Measurements from ENCODE around the gene MIS18A.
"Not testable (repeated sequence)": the region's sequence is repeated elsewhere in the genome, so short reads cannot be mapped to it uniquely, and the experiment has no call there.

The MIS18A gene

DNA sequence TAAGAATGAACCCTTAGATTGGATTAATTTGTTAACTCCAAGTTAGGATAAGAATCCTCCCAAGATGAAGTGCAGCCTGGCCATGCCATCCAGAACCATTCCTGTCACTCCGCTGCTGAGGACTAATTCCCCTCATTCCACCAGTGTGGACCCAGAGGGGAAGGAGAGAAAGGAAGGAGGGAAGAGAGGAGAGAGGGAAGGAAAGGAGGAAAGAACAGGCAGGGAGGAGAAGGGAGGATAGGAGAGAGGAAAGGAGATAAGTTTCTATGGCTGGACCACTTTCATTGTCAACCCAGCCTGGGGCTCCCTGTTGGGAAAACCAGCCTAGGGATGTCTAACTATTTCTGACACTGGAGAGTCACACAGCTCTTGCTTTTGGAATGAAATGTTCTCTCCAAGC lies 24.5 kb upstream of the MIS18A start:
- no peak for DNase-seq

GRCh38 chr21:32302560-32302959 lies 23.7 kb upstream of the MIS18A start:
- no peak for DNase-seq

- no peak for DNase-seq
Measured at GRCh38 chr21:32301596-32301995, 22.7 kb upstream of the MIS18A start.

GRCh38 chr21:32300117-32300681 lies 21.4 kb upstream of the MIS18A start:
- no peak for DNase-seq

- DNase-seq, result no peak
Measured at GRCh38 chr21:32299695-32300094, 20.8 kb upstream of the MIS18A start.

- DNase-seq, result no peak
Measured at GRCh38 chr21:32298658-32299081, 19.8 kb upstream of the MIS18A start, which contains the start of gene MRAP. Gene MRAP (plus strand): TSS chr21:32298855. CDS start chr21:32298972, 117 bp downstream.

DNA sequence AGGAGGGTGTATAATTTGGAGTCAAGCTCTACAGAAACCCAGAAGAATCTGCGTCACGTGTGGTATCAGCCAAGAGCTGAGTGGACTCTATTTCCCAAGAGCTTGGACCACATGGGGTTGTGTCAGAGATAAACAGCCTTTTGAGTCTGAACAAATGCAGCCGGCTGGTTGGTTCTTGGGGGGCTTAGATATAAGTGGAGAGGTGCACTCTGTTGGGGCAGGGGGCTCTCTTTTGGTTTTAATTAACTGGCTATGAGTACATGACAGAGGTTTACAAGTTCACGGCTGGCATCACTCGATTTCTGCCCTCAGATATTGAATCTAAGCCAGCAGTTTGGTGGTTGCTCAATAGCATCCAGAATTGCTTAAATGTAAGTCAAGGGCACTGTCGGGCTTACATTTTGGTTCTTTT lies 19.3 kb upstream of the MIS18A start:
- no peak for DNase-seq

DNA sequence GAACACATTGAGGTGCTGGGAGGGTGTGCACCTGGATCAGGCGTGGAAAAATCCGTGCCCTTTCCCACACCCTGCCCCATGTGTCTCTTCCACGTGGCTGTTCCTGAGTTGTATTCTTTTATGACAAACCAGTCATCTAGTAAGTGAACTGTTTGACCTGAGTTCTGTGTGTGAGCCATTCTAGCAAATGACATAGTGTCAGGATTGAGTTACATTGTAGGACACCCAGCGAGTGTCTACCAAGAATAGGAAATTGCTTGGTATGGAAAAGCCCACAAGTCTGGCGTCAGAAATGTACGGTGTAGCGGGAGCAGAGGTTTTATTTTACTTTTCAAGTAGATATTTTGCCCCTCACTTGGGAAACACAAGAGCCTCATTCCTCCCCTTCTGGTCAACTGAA lies 18.6 kb upstream of the MIS18A start:
- no peak for DNase-seq

DNA sequence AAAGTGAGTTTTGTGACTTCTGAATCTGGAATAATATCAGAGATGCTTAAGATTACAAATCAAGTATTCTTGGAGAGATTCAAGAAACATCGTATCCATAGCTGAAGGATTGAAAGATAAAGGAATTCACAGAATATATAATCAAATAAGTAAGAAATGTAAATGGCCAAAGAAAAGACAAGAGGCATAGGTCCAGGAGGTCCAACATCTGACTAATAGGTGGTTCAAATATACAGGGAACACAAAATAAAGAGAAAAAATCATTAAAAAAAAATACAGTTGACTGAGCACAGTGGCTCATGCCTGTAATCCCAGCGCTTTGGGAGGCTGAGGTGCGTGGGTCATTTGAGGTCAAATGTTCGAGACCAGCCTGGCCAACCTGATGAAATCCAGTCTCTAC lies 6.6 kb upstream of the MIS18A start:
- DNase-seq, result no peak

DNA sequence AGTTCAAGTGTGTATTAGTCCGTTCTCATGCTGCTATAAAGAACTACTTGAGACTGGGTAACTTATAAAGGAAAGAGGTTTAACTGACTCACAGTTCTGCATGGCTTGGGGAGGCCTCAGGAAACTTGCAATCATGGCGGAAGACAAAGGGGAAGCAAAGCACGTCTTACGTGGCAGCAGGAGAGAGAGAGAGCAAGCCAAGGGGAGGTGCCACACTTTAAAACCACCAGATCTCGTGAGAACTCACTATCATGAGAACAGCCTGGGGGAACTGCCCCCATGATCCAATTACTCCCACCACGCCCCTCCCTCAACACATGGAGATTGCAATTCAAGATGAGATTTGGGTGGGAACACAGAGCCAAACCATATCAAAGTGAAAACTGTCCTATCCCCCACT lies 4.1 kb upstream of the MIS18A start:
- no peak for DNase-seq

DNA sequence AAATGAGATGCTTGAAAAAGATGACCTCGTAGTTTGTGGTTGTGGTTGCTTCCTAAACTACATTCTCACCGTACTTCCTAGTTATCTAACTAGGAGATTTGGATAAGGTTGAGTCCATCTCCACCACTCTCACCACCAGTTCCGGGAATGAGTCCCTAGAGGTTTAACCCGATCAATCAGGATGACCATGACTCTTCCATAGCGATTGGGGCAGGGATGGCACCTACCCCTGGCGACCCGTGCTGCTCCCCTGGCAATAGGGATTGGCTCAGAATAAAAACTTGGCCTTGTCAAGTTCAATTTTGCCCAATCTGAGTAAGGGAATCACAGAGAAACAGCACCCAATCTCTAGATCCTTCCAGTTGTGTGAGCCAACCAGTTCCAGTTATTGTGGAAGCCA lies 2.7 kb upstream of the MIS18A start:
- no peak for DNase-seq

GRCh38 chr21:32279377-32279680 lies 480 bp upstream of the MIS18A start:
- no peak for DNase-seq

DNA sequence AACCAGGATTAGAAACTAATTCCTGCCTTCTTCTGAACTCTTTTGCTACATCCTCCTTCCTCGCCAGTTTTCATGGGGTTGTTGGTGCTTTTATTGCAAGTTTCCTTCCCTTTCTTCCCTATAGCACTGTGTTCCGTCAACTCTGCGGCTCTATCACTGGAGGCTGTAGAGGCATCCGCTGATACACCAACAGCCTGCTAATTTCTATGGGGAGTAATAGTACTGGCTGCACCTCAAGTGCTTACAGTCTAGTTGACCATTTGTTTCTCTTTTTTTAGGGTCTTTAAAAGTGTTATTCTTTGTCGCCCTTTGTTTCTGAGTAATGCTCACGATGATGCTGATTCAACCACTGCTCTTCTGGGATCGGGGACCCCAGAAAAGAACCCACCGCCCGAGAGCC lies 746 bp downstream of the MIS18A start:
- DNase-seq, result no peak

DNA sequence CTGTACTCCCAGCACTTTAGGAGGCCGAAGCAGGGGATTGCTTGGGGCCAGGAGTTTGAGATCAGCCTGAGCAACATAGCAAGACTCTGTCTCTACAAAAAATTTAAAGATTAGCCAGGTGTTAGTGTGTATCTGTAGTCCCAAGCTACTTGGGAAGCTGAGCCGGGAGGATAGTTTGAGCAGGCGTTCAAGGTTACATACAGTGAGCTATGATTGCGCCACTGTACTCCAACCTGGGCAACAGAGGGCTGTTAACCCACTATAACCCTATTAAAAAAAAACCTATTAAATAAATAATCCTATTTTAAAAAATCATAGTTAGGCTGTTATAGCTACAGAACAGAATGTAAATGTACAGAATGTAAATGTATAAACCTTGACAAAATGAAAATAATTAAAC lies 2.2 kb downstream of the MIS18A start:
- DNase-seq, result no peak

DNA sequence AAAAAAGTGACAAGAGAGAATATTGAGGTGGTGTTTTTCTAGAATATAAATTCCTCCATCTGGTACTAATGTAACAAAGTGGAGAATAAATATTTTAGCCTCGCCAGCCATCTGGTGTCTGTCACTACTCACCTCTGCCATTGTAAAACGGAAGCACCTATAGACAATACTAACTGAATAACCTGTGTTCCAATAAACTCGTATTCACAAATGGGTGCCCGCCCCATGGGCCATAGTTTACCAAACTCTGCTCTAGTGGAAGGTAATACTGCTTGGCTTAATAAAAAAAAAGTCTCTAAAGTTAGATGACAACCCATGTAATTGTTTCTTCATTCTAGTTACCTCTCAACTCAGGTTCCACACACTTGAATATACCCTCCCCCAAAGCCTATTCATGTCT lies 8.1 kb downstream of the MIS18A start:
- no peak for DNase-seq

- not testable (repeated sequence) for DNase-seq
Measured at GRCh38 chr21:32265321-32265720, 13.5 kb downstream of the MIS18A start.

DNA sequence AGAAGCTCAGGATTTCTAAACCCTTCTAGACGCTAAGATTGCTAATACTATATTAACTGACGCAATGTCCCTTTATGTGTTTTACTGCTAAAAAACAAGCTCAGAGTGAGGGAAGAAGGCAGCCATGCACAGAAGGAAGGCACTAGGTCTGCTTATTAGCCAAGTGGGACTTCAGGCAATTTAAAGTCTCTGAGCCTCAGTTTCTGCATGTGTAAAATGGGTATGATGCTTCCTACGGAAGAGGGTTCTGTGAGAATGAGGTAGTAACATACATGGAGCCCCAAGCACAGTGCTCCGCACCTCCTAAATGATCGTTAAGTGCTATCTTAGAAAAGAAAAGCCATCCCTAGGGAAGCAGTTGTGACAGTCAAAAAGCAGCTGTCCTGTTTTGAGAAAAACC lies 16.9 kb downstream of the MIS18A start:
- DNase-seq, result no peak

DNA sequence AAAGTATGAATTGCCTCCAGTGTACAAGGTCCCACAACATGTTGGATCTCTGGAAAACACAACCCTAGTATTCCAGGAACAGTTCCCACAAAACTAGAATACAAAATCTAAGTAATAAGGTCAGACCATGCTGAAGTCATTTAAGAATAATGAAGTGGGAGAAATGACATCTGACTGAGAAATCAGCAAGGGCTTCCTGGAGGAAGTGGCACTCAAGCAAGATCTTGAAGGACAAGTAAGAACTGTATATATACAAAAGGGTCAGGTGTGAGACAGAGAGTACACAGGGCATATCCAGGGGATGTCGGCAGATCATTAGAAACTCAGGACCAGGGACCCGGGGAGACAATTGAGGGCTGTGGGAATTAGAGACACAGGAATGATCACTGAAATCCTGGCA lies 18.7 kb downstream of the MIS18A start:
- no peak for DNase-seq

GRCh38 chr21:32258786-32259048 lies 20.1 kb downstream of the MIS18A start:
- not testable (repeated sequence) for DNase-seq

DNA sequence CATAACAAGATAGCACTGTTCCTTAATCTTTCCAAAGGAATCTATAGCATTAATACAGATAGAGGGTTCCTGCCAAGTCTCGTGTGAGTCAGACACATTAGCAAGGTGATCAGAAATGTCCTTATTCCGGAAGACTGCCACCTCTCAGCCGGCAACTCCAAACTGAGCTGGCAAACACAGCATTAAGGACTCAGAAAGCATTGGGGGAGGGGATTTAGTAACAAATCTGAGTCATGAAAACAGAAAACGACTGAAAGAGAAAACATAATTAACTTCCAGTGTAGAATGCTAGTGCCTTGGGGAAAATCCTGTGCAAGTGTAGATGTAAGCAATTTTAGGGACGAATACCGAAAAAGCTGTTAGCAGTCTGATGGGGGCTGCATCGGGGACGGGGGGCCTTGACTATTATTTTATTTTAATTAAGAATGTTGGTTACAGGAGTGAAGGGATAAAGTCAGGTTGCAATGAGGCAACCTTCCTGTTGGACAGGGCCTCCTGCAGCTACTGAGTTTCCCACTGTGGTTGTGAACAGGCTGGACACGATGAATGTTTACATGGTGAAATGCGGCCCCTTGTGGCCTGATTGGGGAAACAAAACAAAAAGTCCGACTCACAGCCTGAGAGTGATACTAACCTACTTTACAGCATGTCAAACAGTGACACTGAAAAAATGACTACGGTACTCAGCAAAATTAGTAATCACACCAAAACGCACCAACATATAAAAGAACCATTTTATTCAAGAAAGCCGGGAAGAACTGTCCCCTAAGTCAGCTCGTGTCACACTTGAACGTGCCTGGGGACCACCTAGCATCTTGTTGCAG lies 20.7 kb downstream of the MIS18A start:
- DNase-seq, result peak; percentile 61 to 62

GRCh38 chr21:32256873-32257620 lies 21.8 kb downstream of the MIS18A start:
- DNase-seq, result peak in 1 of 2 experiments; percentile 17

DNA sequence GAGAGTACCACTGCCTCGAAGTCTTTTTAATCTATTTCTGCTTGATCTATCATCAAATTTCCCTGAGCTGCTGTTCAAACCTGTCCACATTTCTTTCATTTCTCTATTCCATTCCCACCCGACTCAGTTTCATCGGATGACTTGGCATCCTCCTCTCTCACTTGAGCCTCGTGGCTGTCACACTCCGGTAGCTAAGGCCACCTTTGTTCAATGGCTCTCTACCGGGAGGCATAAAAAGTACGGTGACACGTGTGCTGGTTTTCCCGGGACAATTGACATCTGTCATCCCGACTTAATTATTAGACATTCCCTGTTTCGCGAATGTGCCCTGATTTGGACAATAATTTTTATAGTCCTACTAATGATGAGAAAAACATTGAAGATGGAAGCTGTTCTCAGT lies 22.6 kb downstream of the MIS18A start:
- DNase-seq, result no peak

DNA sequence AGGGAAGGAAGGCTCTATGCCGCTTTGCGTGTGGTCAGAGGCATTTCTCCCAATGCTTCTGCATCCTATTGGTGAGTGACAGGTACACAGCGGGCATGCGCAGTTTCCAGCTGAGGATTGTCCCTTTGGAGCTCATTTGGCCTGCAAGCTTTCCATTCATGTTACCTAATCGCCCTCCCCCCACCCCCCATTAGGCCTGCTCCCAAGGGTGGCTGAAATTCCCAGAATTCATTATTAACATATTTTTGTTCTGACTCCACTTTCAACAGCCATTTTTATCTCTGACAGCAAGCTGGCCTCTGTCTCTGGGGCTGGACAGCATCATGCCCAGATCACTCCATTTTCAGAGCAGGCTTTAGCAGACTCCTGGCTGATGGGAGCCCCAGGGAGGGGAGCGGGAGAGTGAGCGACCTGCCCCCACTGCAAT lies 25.6 kb downstream of the MIS18A start:
- no peak for DNase-seq

- no peak for DNase-seq
Measured at GRCh38 chr21:32252136-32252535, 26.7 kb downstream of the MIS18A start.

Data from SHP77 (cell line).